ENCODE results near the gene NCOA3. TPM values are rescaled to one million over a fixed set of nuclear protein-coding genes. Genes with fewer than 3 reads are reported as not detected.
"Not testable (repeated sequence)": the region's sequence is repeated elsewhere in the genome, so short reads cannot be mapped to it uniquely, and the experiment has no call there.

NCOA3 gene
- total RNA-seq, 2 experiments from 2014 or later = 59.1 to 70.6 TPM

DNA sequence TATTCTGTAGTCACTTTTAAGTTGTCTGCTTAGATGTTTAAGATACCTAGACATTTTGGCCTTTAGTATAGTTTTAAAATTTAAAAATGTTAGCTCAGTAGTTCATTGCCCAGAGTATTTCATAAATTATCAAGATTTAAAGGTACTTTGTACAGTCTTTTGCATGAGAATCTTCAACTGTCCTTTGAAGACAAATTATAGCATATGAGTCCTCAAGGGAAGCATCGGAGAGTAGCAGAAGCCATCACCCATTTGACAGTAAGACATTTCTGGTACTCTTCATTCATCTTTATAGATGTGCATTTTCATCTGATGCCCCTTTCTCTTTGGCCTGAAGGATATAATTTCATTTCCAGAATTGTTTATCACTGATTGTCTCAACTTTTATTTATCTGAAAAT lies 89.5 kb downstream of the NCOA3 start:
- peaks cover 47% of the 10 kb centered on the region for H3K36me3 Mint-ChIP-seq (ENCODE audit: low read depth)
- ChIA-PET POLR2A (no interaction called here), CTCF (interaction anchor here (1.3 to 1.4 kb wide), 2 partner anchors 8 to 13 kb away, joined by 3 to 4 read pairs; no protein-coding TSS in a partner anchor)
- no peak overlapping the region for H3K4me3 Mint-ChIP-seq
- no peaks in the 10 kb centered on the region for H3K27me3 Mint-ChIP-seq
- H3K4me1 Mint-ChIP-seq = peaks cover 23% of the 10 kb centered on the region
- H3K27ac Mint-ChIP-seq = peak overlapping the region; percentile 69
- DNase-seq = no peak
- no peaks in the 10 kb centered on the region for H3K9me3 Mint-ChIP-seq

DNA sequence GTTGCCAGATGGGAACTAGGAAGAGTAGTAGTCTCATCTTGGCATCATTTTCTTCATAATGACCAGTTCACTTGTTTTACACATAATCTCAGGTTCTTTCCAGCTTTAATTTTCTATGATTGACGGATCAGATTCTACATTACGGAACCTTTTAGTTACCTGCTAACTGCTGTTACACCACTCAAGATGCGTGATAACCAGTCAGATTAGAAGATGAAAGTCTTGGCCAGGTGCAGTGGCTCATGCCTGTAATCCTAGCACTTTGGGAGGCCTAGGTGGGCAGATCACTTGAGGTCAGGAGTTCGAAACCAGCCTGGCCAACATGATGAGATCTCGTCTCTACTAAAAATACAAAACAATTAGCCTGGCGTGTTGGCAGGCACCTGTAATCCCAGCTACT lies 92.5 kb downstream of the NCOA3 start:
- ChIA-PET POLR2A (no interaction called here), CTCF (no interaction called here)
- H3K9me3 Mint-ChIP-seq = no peaks in the 10 kb centered on the region
- H3K27ac Mint-ChIP-seq = no peak overlapping the region
- no peak for DNase-seq
- no peak overlapping the region for H3K4me3 Mint-ChIP-seq
- peaks cover 41% of the 10 kb centered on the region for H3K36me3 Mint-ChIP-seq (ENCODE audit: low read depth)
- peaks cover 28% of the 10 kb centered on the region for H3K4me1 Mint-ChIP-seq
- H3K27me3 Mint-ChIP-seq = no peaks in the 10 kb centered on the region

GRCh38 chr20:47595138-47595537 lies 93.5 kb downstream of the NCOA3 start:
- H3K4me3 Mint-ChIP-seq, DNase-seq, POLR2A ChIA-PET, H3K27me3 Mint-ChIP-seq, H3K9me3 Mint-ChIP-seq, H3K27ac Mint-ChIP-seq: not testable (repeated sequence)
- peaks cover 34% of the 10 kb centered on the region for H3K4me1 Mint-ChIP-seq
- CTCF ChIA-PET = interaction anchor here (0.6 to 1.4 kb wide), 3 partner anchors 10 to 211 kb away, joined by 3 read pairs; no protein-coding TSS in a partner anchor
- H3K36me3 Mint-ChIP-seq (ENCODE audit: low read depth) = peaks cover 40% of the 10 kb centered on the region

DNA sequence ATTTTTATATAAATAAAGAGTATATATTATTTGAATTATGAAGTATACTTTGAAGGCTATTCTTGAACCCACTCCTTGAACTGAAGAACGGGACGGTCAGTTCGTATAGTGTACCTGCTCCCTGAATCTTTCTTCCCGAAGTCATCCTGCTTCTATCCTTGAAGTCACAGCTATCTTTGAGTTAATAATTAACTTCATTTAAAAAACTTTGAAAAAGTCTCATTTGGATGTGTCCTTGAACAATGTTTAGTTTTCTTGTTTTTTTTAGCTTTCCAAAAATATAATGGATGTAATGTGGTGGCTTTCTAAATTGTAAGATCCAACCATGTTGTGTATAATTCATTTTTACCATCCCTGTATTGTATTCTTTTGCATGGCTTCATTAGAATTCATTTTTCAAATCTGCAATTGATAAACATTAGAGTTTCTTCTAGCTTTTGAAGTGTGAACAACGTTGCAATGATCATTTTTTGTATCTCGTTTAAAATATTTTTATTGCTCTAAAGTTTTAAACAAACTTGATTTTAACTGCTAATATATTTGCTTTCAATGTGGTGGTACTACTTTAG lies 94.4 kb downstream of the NCOA3 start:
- Mint-ChIP-seq H3K36me3 (ENCODE audit: low read depth) (peaks cover 40% of the 10 kb centered on the region), H3K4me3 (no peak overlapping the region), H3K27me3 (no peaks in the 10 kb centered on the region), H3K9me3 (no peaks in the 10 kb centered on the region), H3K4me1 (peaks cover 37% of the 10 kb centered on the region), H3K27ac (no peak overlapping the region)
- ChIA-PET CTCF (interaction anchor here (1.0 to 1.4 kb wide), 3 partner anchors 14 to 212 kb away, joined by 3 read pairs; no protein-coding TSS in a partner anchor), POLR2A (no interaction called here)
- no peak for DNase-seq

GRCh38 chr20:47597090-47597489 lies 95.4 kb downstream of the NCOA3 start:
- peaks cover 32% of the 10 kb centered on the region for H3K4me1 Mint-ChIP-seq
- DNase-seq = no peak
- POLR2A ChIA-PET = no interaction called here

DNA sequence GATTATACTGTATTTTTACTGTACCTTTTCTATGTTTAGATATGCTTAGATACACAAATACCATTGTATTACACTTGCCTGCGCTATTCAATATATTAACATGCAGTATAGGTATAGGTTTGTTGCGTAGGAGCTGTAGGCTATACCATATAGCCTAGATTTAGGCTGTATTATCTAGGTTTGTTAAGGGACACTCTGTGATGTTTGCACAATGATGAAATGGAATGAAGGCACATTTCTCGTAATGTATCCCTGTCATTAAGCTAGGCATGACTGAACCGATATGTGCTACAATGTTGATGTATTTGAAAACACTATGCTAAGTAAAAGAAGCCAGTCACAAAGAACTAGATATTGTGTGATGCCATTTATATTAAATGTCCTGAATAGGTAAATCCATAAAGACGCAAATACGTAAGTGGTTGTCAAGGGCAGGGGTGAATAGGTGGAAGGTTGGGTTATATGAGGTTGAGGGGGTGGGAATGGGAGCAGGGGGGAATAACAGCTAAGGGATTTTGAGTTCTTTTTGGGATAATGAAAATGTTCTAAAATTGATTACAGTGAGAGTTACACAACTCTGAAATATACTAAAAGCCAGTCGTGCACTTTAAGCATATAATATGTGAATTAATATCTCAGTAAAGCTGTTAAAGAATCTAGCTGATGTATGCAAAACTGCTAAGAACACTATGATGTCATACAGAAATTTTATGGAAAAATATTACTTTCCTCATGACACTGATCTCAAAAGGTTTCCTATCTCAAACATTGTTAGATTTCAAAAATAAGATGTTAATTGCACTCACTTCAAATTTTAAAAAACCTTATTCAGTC lies 97.4 kb downstream of the NCOA3 start:
- H3K27me3 Mint-ChIP-seq = no peaks in the 10 kb centered on the region
- H3K36me3 Mint-ChIP-seq (ENCODE audit: low read depth) = peaks cover 37% of the 10 kb centered on the region
- peaks cover 44% of the 10 kb centered on the region for H3K4me1 Mint-ChIP-seq
- H3K4me3 Mint-ChIP-seq = no peak overlapping the region
- ChIA-PET CTCF (interaction anchor here (1.2 kb wide), 1 partner anchor 8 kb away, joined by 4 read pairs; no protein-coding TSS in a partner anchor), POLR2A (no interaction called here)
- H3K27ac Mint-ChIP-seq = no peak overlapping the region
- H3K9me3 Mint-ChIP-seq = peaks cover 2% of the 10 kb centered on the region
- no peak for DNase-seq

More at GRCh38 chr20:47597090-47597489, 95.4 kb downstream of the NCOA3 start:
- CTCF ChIA-PET = interaction anchor here (1.0 to 1.3 kb wide), 2 partner anchors 18 to 52 kb away, joined by 3 to 4 read pairs; no protein-coding TSS in a partner anchor
- Mint-ChIP-seq H3K4me3 (no peak overlapping the region), H3K36me3 (ENCODE audit: low read depth) (peaks cover 32% of the 10 kb centered on the region), H3K27me3 (no peaks in the 10 kb centered on the region), H3K27ac (peak overlapping the region; percentile 60), H3K9me3 (no peaks in the 10 kb centered on the region)

DNA sequence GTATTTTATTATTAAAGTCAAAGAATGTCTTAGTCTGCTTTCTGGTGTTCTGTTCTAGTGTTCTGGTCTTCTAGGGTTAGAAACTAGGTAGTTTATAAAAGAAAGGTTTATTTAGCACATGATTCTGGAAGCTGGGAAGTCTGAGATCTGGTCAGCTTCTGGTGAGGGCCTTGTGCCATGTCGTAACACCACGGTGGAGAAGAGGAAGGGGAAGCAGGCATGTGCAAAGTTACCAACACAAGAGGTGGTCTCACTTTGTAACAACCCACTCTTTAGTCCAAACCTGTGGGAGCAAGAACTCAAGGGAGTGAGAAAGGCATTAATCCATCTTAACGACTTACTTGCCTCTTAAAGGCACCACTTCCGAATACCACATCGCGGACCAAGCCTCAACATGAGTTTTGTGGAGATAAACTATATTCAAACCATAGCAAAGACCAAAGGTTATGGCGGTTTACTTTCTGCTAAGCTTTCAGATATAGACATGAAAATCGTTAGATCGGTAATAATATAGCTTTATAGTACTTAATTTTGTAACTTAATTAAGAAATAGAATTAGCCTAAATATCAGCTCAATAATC lies 99.4 kb downstream of the NCOA3 start:
- CTCF ChIA-PET = interaction anchor here (0.6 to 1.6 kb wide), 3 partner anchors 9 to 28 kb away, joined by 3 to 4 read pairs (median 3); no protein-coding TSS in a partner anchor
- DNase-seq = no peak
- POLR2A ChIA-PET = interaction anchor here (0.6 kb wide), 1 partner anchor 107 kb away, joined by 3 read pairs; no protein-coding TSS in a partner anchor
- Mint-ChIP-seq H3K36me3 (ENCODE audit: low read depth) (peaks cover 39% of the 10 kb centered on the region), H3K27me3 (no peaks in the 10 kb centered on the region), H3K27ac (no peak overlapping the region), H3K4me3 (no peak overlapping the region), H3K4me1 (peaks cover 58% of the 10 kb centered on the region), H3K9me3 (peaks cover 2% of the 10 kb centered on the region)

GRCh38 chr20:47603260-47603659 lies 101.6 kb downstream of the NCOA3 start:
- H3K36me3 Mint-ChIP-seq (ENCODE audit: low read depth) = peaks cover 43% of the 10 kb centered on the region

GRCh38 chr20:47605673-47606413 lies 104.2 kb downstream of the NCOA3 start:
- Mint-ChIP-seq H3K9me3 (peaks cover 2% of the 10 kb centered on the region), H3K27me3 (no peaks in the 10 kb centered on the region), H3K27ac (peak overlapping the region; percentile 81), H3K4me1 (peaks cover 86% of the 10 kb centered on the region), H3K36me3 (ENCODE audit: low read depth) (peaks cover 48% of the 10 kb centered on the region), H3K4me3 (peak overlapping the region; percentile 9)
- ChIA-PET POLR2A (no interaction called here), CTCF (interaction anchor here (0.8 kb wide), 1 partner anchor 41 kb away, joined by 3 read pairs; no protein-coding TSS in a partner anchor)
- DNase-seq = no peak

More at GRCh38 chr20:47603260-47603659, 101.6 kb downstream of the NCOA3 start:
- peaks cover 2% of the 10 kb centered on the region for H3K9me3 Mint-ChIP-seq
- H3K4me3 Mint-ChIP-seq = no peak overlapping the region
- H3K27ac Mint-ChIP-seq = no peak overlapping the region
- POLR2A ChIA-PET = no interaction called here
- no peaks in the 10 kb centered on the region for H3K27me3 Mint-ChIP-seq
- peaks cover 74% of the 10 kb centered on the region for H3K4me1 Mint-ChIP-seq
- CTCF ChIA-PET = interaction anchor here (1.5 kb wide), 1 partner anchor 219 kb away, joined by 3 read pairs; no protein-coding TSS in a partner anchor
- DNase-seq = no peak

- CTCF ChIA-PET = interaction anchor here (0.5 kb wide), 1 partner anchor 222 kb away, joined by 6 read pairs; no protein-coding TSS in a partner anchor
- peaks cover 47% of the 10 kb centered on the region for H3K36me3 Mint-ChIP-seq (ENCODE audit: low read depth)
- peak overlapping the region; percentile 81 for H3K27ac Mint-ChIP-seq
Observed at GRCh38 chr20:47606414-47606982, 104.8 kb downstream of the NCOA3 start.

DNA sequence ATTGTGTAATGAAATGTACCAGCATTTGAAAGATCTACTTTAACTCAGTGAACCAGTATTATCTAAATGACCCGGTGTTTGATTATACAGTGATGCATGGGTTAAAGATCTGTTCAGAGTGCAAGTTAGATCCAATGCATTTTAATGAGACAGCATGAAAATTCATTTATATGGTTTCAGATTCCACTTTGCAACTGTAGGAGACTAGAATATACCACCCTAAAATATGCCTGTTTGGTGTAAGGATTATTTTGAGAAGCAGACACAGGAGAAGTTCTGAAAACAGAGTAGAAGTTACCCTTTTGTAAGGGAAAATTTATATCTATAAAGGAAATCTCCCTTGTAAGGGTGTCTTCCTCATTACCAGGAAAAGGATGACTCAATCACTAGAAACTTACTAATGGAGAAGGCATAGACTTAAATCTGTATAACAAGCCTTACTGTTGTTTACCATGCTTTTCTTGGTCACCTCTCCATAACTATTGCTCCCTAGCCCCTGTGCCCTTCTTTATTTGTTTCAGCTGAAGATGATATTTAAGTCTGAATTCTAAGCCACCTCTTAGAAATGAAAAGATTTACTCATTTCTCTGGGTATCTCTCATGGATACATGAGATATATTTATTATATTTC lies 105.4 kb downstream of the NCOA3 start:
- CTCF ChIA-PET = no interaction called here
- peaks cover 50% of the 10 kb centered on the region for H3K36me3 Mint-ChIP-seq (ENCODE audit: low read depth)
- peak overlapping the region; percentile 18 for H3K4me3 Mint-ChIP-seq
- no peak for DNase-seq
- no peaks in the 10 kb centered on the region for H3K27me3 Mint-ChIP-seq
- peak overlapping the region; percentile 81 for H3K27ac Mint-ChIP-seq
- H3K9me3 Mint-ChIP-seq = peaks cover 2% of the 10 kb centered on the region
- peaks cover 90% of the 10 kb centered on the region for H3K4me1 Mint-ChIP-seq
- POLR2A ChIA-PET = no interaction called here

More at GRCh38 chr20:47606414-47606982, 104.8 kb downstream of the NCOA3 start:
- POLR2A ChIA-PET = no interaction called here
- no peaks in the 10 kb centered on the region for H3K27me3 Mint-ChIP-seq
- DNase-seq = no peak
- peaks cover 2% of the 10 kb centered on the region for H3K9me3 Mint-ChIP-seq
- peaks cover 88% of the 10 kb centered on the region for H3K4me1 Mint-ChIP-seq
- peak overlapping the region; percentile 18 for H3K4me3 Mint-ChIP-seq

All from activated CD4-positive, alpha-beta T cell treated with anti-CD3 and anti-CD28 coated beads, Interleukin-2, amount 10 ng/mL, durations not matched to agents 7 days and 5 days (primary cell).